OCI-LY1 (cell line): ENCODE data around the gene GNS.
A peak's percentile ranks its signal among the peaks of the same experiment; 100 is the strongest.

Experiments used
- H2AFZ ChIP-seq: fragments of 200-600 bp; sonication (generic), shearing (Covaris generic); 2 replicates; pipeline ENCODE4 v1.6.0; 2014; ENCODE audit warnings: antibody characterized with exemption, mild to moderate bottlenecking, low read length
- H3F3A ChIP-seq: fragments of 200-600 bp; sonication (generic), shearing (Covaris generic); 2 replicates; pipeline ENCODE4 v1.6.0; 2014; ENCODE audit warnings: mild to moderate bottlenecking, antibody characterized with exemption, low read length, moderate library complexity; ENCODE audit not compliant: insufficient read depth
- H3K27ac ChIP-seq: fragments of 200-600 bp; sonication (generic); 2 replicates; pipeline ENCODE4 v1.5.1; 2014; ENCODE audit warnings: low read length, mixed run types, mild to moderate bottlenecking, low read depth; ENCODE audit not compliant: poor library complexity, severe bottlenecking
- H3K27me3 ChIP-seq: fragments of 200-600 bp; sonication (generic); 2 replicates; pipeline ENCODE4 v1.6.0; 2014; ENCODE audit warnings: antibody characterized with exemption, mild to moderate bottlenecking, low read length, moderate library complexity; ENCODE audit not compliant: insufficient read depth
- H3K36me3 ChIP-seq: fragments of 200-600 bp; sonication (generic); 2 replicates; pipeline ENCODE4 v1.6.1; 2014; ENCODE audit warnings: mild to moderate bottlenecking, antibody characterized with exemption, low read length, moderate library complexity, mixed read lengths; ENCODE audit not compliant: insufficient read depth
- H3K4me1 ChIP-seq: fragments of 200-600 bp; sonication (generic); 2 replicates; pipeline ENCODE4 v1.5.1; 2014; ENCODE audit warnings: mild to moderate bottlenecking, low read length, moderate library complexity; ENCODE audit not compliant: insufficient read depth, severe bottlenecking
- H3K4me2 ChIP-seq: fragments of 200-600 bp; sonication (generic), shearing (Covaris generic); 2 replicates; pipeline ENCODE4 v1.6.1; 2014; ENCODE audit warnings: low read length
- H3K4me3 ChIP-seq: fragments of 200-600 bp; sonication (generic); 2 replicates; pipeline ENCODE4 v1.5.1; 2014; ENCODE audit warnings: low read length, low read depth, mild to moderate bottlenecking, mixed read lengths; ENCODE audit not compliant: poor library complexity, severe bottlenecking
- H3K79me2 ChIP-seq: fragments of 200-600 bp; shearing (Covaris generic); 2 replicates; pipeline ENCODE4 v1.6.1; 2016; ENCODE audit warnings: mixed run types, low read length, mixed read lengths; ENCODE audit not compliant: insufficient read depth
- H3K9ac ChIP-seq: fragments of 200-600 bp; sonication (generic), shearing (Covaris generic); 2 replicates; pipeline ENCODE4 v1.6.1; 2014; ENCODE audit warnings: mild to moderate bottlenecking, low read length, mixed read lengths
- H3K9me2 ChIP-seq: fragments of 200-600 bp; sonication (generic), shearing (Covaris generic); 2 replicates; pipeline ENCODE4 v1.6.1; 2014; ENCODE audit warnings: low read depth, mild to moderate bottlenecking, low read length, mixed read lengths
- H3K9me3 ChIP-seq: fragments of 200-600 bp; shearing (Covaris generic); 2 replicates; pipeline ENCODE4 v1.6.1; 2014; ENCODE audit warnings: low read length, mixed read lengths
- H4K20me1 ChIP-seq: fragments of 200-600 bp; sonication (generic), shearing (Covaris generic); 2 replicates; pipeline ENCODE4 v1.6.0; 2016; ENCODE audit warnings: mild to moderate bottlenecking, low read length; ENCODE audit not compliant: insufficient read depth
- CTCF ChIP-seq: fragments of 200-600 bp; sonication (generic), shearing (Covaris generic); IDR thresholded peaks from 2 replicates; pipeline ENCODE4 v1.5.1; 2017; ENCODE audit warnings: mild to moderate bottlenecking, antibody characterized with exemption, low read length, moderate library complexity, mixed read lengths
- EZH2 ChIP-seq: fragments of 200-600 bp; sonication (generic), shearing (Covaris generic); IDR thresholded peaks from 2 replicates; pipeline ENCODE4 v1.8.0; 2017; ENCODE audit warnings: borderline replicate concordance, mixed run types, mild to moderate bottlenecking, antibody characterized with exemption, low read length, moderate library complexity, mixed read lengths

The GNS gene

DNA sequence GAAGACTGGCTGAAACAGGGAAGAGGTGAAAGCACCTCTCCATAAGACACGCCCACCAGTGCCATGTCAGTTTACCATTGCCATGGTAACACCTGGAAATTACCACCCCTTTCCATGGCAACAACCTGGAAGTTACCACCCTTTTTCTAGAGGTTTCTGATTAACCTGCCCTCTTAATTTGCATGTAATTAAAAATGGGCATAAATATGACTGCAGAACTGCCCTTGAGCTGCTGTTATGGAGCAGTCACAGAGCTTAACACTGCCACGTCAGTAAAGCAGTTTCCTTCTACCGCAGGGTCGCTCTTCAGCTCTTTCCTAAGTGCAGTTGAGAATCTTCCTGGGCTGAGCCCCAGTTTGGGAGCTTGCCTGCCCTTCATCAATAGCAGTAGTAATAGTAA, 93.7 kb downstream of the GNS start:
- Histone ChIP-seq H3K4me1 (peaks cover 54% of the 10 kb centered on the region), H3K79me2 (0 out of 2 replicates have a peak, but pooled peaks cover 7% of the 10 kb centered on the region), H3K9me2 (no peaks in the 10 kb centered on the region), H3K9me3 (no peaks in the 10 kb centered on the region), H3K9ac (peak overlapping the region; percentile 49; the same call in 1 of the 2 replicates), H3K27me3 (no peaks in the 10 kb centered on the region), H4K20me1 (no peaks in the 10 kb centered on the region), H3F3A (no peaks in the 10 kb centered on the region), H3K4me2 (peak overlapping the region; percentile 54), H3K4me3 (peak overlapping the region; percentile 27), H2AFZ (no peak overlapping the region), H3K36me3 (no peaks in the 10 kb centered on the region), H3K27ac (peak overlapping the region; percentile 71)
- no peak for TF ChIP-seq CTCF
- TF ChIP-seq EZH2, result no peak
